HG03135 (cell line): ENCODE measurements around the gene PCA3.

Experiments
- ATAC-seq: cut with Tn5 transposase; IDR thresholded peaks from one replicate; pipeline ENCODE4 v1.9.1; 2021; ENCODE audit warnings: mild to moderate bottlenecking, moderate library complexity; ENCODE audit not compliant: unreplicated experiment

PCA3 gene

DNA sequence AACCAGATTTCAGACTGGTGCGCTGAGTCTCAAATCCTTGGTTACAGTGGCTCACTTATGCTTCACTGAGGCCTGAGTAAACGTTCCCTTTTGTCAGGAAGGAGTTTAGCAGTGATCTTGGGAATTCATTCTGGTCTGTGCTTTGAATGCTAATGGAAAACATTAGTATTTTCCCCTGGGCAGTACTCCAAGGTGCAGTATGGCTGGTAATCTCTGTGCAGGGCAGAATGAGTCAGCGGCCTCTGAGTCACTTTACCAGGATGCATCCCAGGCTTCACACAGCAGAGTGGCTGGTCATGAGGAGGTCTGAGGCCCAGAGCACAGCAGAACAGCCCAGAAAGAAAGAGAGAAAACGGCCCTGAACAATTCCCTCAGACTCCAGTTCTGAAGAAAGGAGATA lies 54.0 kb downstream of the PCA3 start:
- no peak for ATAC-seq

DNA sequence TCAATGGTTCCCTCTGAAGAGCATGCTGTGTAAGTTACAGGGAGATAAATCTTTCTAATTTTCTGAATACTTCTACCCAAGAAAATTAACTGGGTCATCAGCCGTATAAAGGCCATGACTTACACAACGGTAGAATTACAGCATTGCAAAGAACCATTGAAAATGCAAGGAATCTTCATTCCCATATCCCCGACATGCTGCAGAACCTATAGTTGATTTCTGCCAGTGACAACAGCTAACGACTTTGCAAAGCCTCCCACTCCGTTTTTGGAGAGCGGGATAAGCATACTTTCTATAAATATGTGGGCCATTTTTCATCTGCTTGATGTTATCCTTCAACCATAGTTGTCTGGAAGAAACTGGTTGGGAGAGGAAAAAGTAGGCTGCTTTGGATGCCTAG lies 56.2 kb downstream of the PCA3 start:
- no peak for ATAC-seq

GRCh38 chr9:76827296-76828080 lies 63.2 kb downstream of the PCA3 start:
- no peak for ATAC-seq

- ATAC-seq: no peak
Observed at GRCh38 chr9:76828447-76828846, 64.2 kb downstream of the PCA3 start.

DNA sequence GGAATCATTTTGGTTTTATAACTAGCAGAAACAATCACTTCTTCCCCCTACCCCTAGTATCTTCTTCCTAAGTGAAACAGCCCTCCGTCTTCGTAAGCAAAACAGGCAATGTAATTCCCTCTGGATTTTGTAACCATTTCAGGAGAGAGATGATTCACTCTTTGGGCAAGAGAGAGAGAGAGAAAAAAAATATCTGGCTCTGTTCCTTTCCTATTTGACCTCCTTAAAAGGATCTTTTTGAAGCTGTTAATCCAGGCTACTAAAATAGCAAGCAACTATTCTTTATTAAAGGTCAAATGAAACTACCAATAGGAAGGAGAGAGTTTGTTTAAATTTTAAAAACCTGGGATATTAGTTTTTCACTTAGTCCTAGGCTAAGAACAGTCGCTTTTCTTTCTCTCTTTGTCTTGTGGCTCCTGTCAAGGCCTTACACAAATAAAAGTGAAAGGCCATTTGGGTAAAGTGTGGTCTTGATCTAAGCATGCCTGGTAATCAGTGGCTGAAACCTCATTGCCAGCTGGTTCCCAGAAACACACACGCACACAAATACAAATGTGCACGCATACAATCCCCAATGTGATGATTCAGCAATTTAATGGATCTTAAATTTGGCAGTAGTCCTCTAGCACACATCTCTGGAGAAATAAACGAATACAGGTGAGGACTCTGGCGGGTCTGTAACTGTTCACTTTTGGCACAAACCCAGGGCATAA lies 71.5 kb downstream of the PCA3 start:
- ATAC-seq: no peak
